Activated T-cell treated with anti-CD3 and anti-CD28 coated beads for 1 hour (primary cell): ENCODE measurements around the gene KCTD3.

Experiments used
- DNase-seq: peaks from one replicate; pipeline ENCODE4 v3.0.0-alpha.2; 2020; ENCODE audit warnings: low read depth

KCTD3 gene

GRCh38 chr1:215557504-215557903 is 9.6 kb upstream of the KCTD3 start:
- DNase-seq = no peak

- DNase-seq = no peak
Measured at GRCh38 chr1:215557992-215558626, 9.0 kb upstream of the KCTD3 start.

- peak; percentile 3 for DNase-seq
Measured at GRCh38 chr1:215567491-215568298, 591 bp downstream of the KCTD3 start.

GRCh38 chr1:215568299-215568692 is 1.2 kb downstream of the KCTD3 start:
- DNase-seq = no peak

GRCh38 chr1:215569986-215570824 is 3.1 kb downstream of the KCTD3 start:
- no peak for DNase-seq

- DNase-seq = no peak
Measured at GRCh38 chr1:215581896-215582295, 14.8 kb downstream of the KCTD3 start.

- no peak for DNase-seq
Measured at GRCh38 chr1:215583185-215583749, 16.2 kb downstream of the KCTD3 start.

- DNase-seq = no peak
Measured at GRCh38 chr1:215584389-215584788, 17.3 kb downstream of the KCTD3 start.

GRCh38 chr1:215589650-215590435 is 22.7 kb downstream of the KCTD3 start:
- DNase-seq = no peak

- no peak for DNase-seq
Measured at GRCh38 chr1:215590779-215591491, 23.8 kb downstream of the KCTD3 start.

- DNase-seq = no peak
Measured at GRCh38 chr1:215594640-215595039, 27.5 kb downstream of the KCTD3 start.

- no peak for DNase-seq
Measured at GRCh38 chr1:215595231-215595630, 28.1 kb downstream of the KCTD3 start.

- DNase-seq = no peak
Measured at GRCh38 chr1:215597961-215598360, 30.9 kb downstream of the KCTD3 start.

- DNase-seq = no peak
Measured at GRCh38 chr1:215599418-215600074, 32.4 kb downstream of the KCTD3 start.

- DNase-seq = no peak
Measured at GRCh38 chr1:215600258-215600792, 33.2 kb downstream of the KCTD3 start.

- DNase-seq = no peak
Measured at GRCh38 chr1:215600867-215601266, 33.8 kb downstream of the KCTD3 start.

- no peak for DNase-seq
Measured at GRCh38 chr1:215601276-215601675, 34.2 kb downstream of the KCTD3 start.

- no peak for DNase-seq
Measured at GRCh38 chr1:215603319-215603718, 36.2 kb downstream of the KCTD3 start.

GRCh38 chr1:215605011-215605621 is 38.0 kb downstream of the KCTD3 start:
- DNase-seq = no peak

- no peak for DNase-seq
Measured at GRCh38 chr1:215606036-215606435, 38.9 kb downstream of the KCTD3 start.
